ENCODE data around the gene ALPK3.

DNA sequence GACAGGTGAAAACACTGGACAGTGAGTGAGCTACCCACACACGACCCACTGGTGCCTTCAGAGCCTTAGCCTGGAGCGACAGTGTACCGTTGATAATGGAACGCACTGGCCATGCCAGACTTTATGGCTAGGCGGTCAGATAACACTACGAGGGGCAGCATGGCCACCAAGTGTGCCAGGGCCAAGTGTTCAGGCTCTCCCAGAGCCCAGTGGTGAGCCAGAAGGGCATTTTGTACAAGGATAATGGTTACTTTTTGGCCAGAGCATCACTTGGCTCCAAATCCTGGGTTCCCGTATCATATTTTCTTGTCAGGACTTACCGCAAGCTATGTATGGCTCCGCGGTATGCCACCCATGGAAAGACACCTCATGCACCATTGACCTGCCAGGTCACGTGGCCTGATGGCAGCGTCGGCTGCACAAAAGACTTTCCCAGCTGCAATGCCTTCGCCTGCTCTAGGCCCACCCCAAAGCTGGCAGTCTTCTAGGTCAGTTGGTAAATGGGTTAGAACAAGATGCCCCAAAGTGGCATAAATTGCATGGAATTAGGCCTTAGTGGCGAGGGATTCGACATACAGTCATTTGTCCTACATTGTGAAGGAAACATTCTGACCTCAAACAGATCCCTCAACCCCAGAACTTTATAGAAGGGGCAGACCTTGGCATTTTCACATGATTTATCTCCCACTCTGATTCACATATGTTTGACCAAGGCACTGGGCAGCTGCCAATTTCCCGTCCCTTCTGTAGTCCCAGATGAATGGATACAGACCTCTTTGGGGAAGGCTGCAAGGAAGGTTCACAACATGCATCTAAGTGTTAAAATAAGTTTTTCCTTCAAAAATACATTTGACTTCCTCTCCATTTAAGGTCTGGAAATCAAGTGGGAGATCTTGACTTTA is 55.1 kb downstream of the ALPK3 start:
- TF ChIP-seq, protein P1, sequence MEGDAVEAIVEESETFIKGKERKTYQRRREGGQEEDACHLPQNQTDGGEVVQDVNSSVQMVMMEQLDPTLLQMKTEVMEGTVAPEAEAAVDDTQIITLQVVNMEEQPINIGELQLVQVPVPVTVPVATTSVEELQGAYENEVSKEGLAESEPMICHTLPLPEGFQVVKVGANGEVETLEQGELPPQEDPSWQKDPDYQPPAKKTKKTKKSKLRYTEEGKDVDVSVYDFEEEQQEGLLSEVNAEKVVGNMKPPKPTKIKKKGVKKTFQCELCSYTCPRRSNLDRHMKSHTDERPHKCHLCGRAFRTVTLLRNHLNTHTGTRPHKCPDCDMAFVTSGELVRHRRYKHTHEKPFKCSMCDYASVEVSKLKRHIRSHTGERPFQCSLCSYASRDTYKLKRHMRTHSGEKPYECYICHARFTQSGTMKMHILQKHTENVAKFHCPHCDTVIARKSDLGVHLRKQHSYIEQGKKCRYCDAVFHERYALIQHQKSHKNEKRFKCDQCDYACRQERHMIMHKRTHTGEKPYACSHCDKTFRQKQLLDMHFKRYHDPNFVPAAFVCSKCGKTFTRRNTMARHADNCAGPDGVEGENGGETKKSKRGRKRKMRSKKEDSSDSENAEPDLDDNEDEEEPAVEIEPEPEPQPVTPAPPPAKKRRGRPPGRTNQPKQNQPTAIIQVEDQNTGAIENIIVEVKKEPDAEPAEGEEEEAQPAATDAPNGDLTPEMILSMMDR (IDR thresholded peaks at IDR 0.05; ENCODE audit: low read depth, low read length, poor library complexity, severe bottlenecking) = no peak
- TF ChIP-seq EZH2phosphoT487 (IDR thresholded peaks at IDR 0.05; ENCODE audit: borderline replicate concordance, low read length) = no peak
